NCI-H2196 treated with DMSO at 0.1 percent for 48 hours (cell line): ENCODE data around the gene VSNL1.
"Not testable (repeated sequence)": the region's sequence is repeated elsewhere in the genome, so short reads cannot be mapped to it uniquely, and the experiment has no call there.

ENCODE experiments used
- DNase-seq: peaks from one replicate; lab custom pipeline; 2025; ENCODE audit not compliant: unreplicated experiment; lab: John Stamatoyannopoulos, UW

The VSNL1 gene

GRCh38 chr2:17541531-17541950 lies 1.0 kb downstream of the VSNL1 start:
- no peak for DNase-seq

GRCh38 chr2:17542471-17542870 lies 2.0 kb downstream of the VSNL1 start:
- no peak for DNase-seq

GRCh38 chr2:17543131-17543660 lies 2.7 kb downstream of the VSNL1 start:
- no peak for DNase-seq

- DNase-seq = no peak
Measured at GRCh38 chr2:17543848-17544247, 3.4 kb downstream of the VSNL1 start.

- DNase-seq = no peak
Measured at GRCh38 chr2:17544256-17544655, 3.8 kb downstream of the VSNL1 start.

- DNase-seq = no peak
Measured at GRCh38 chr2:17545680-17546613, 5.5 kb downstream of the VSNL1 start.

- DNase-seq = no peak
Measured at GRCh38 chr2:17547237-17547636, 6.7 kb downstream of the VSNL1 start.

GRCh38 chr2:17547737-17548136 lies 7.2 kb downstream of the VSNL1 start:
- no peak for DNase-seq

- DNase-seq = no peak
Measured at GRCh38 chr2:17550907-17551306, 10.4 kb downstream of the VSNL1 start.

- DNase-seq = no peak
Measured at GRCh38 chr2:17555150-17555549, 14.7 kb downstream of the VSNL1 start.

GRCh38 chr2:17557596-17557995 lies 17.1 kb downstream of the VSNL1 start:
- no peak for DNase-seq

- no peak for DNase-seq
Measured at GRCh38 chr2:17558053-17558452, 17.6 kb downstream of the VSNL1 start.

GRCh38 chr2:17558878-17559277 lies 18.4 kb downstream of the VSNL1 start:
- no peak for DNase-seq

GRCh38 chr2:17565726-17566125 lies 25.2 kb downstream of the VSNL1 start:
- not testable (repeated sequence) for DNase-seq

GRCh38 chr2:17571681-17572080 lies 31.2 kb downstream of the VSNL1 start:
- DNase-seq = no peak

GRCh38 chr2:17573085-17573803 lies 32.7 kb downstream of the VSNL1 start:
- no peak for DNase-seq

GRCh38 chr2:17573804-17574175 lies 33.3 kb downstream of the VSNL1 start:
- DNase-seq = no peak

GRCh38 chr2:17574406-17575073 lies 34.0 kb downstream of the VSNL1 start:
- no peak for DNase-seq

- no peak for DNase-seq
Measured at GRCh38 chr2:17576802-17577201, 36.3 kb downstream of the VSNL1 start.

GRCh38 chr2:17578466-17578928 lies 38.0 kb downstream of the VSNL1 start:
- DNase-seq = no peak

- DNase-seq = no peak
Measured at GRCh38 chr2:17579605-17580318, 39.3 kb downstream of the VSNL1 start.
